KMS-11 (cell line): ENCODE data around the gene PRPF8.
A peak's percentile ranks its signal among the peaks of the same experiment; 100 is the strongest.

Source experiments
- H2AFZ ChIP-seq: fragments of 200-600 bp; sonication (generic); 2 replicates; pipeline ENCODE4 v1.6.1; 2016; ENCODE audit warnings: antibody characterized with exemption, mixed run types, low read depth
- H3K27ac ChIP-seq: fragments of 200-600 bp; sonication (generic); 2 replicates; pipeline ENCODE4 v1.6.1; 2016; ENCODE audit warnings: mild to moderate bottlenecking, mixed run types
- H3K27me3 ChIP-seq: fragments of 200-600 bp; sonication (generic); 2 replicates; pipeline ENCODE4 v1.6.1; 2017; ENCODE audit warnings: mild to moderate bottlenecking, low read depth, mixed run types, moderate library complexity; ENCODE audit not compliant: insufficient read depth
- H3K36me3 ChIP-seq: fragments of 200-600 bp; sonication (generic); 2 replicates; pipeline ENCODE4 v1.6.1; 2017; ENCODE audit warnings: mild to moderate bottlenecking, mixed run types; ENCODE audit not compliant: insufficient read depth
- H3K4me1 ChIP-seq: fragments of 200-600 bp; sonication (generic); 2 replicates; pipeline ENCODE4 v1.6.1; 2016; ENCODE audit warnings: mild to moderate bottlenecking, low read depth, mixed run types; ENCODE audit not compliant: poor library complexity, severe bottlenecking
- H3K4me2 ChIP-seq: fragments of 200-600 bp; sonication (generic); 2 replicates; pipeline ENCODE4 v1.7.0; 2016; ENCODE audit warnings: mild to moderate bottlenecking, mixed run types
- H3K4me3 ChIP-seq: fragments of 200-600 bp; sonication (generic); IDR thresholded peaks from 2 replicates; pipeline ENCODE4 v1.6.1; 2017; ENCODE audit warnings: low read depth, low read length, mixed read lengths; ENCODE audit not compliant: insufficient read depth
- H3K79me2 ChIP-seq: fragments of 200-600 bp; sonication (generic); 2 replicates; pipeline ENCODE4 v1.6.1; 2016; ENCODE audit warnings: low read depth, mixed run types; ENCODE audit not compliant: insufficient read depth
- H3K9ac ChIP-seq: fragments of 200-600 bp; sonication (generic); 2 replicates; pipeline ENCODE4 v1.6.1; 2016; ENCODE audit warnings: mild to moderate bottlenecking, mixed run types
- H4K20me1 ChIP-seq: fragments of 200-600 bp; sonication (generic); 2 replicates; pipeline ENCODE4 v1.6.1; 2016; ENCODE audit warnings: mild to moderate bottlenecking, mixed run types; ENCODE audit not compliant: insufficient read depth
- CTCF ChIP-seq: fragments of 200-600 bp; sonication (generic); conservative IDR thresholded peaks from 2 replicates; pipeline ENCODE4 v1.6.1; 2017; ENCODE audit warnings: low read depth, mild to moderate bottlenecking, antibody characterized with exemption, low read length, moderate library complexity, mixed read lengths

The PRPF8 gene

GRCh38 chr17:1727258-1727789, 42.7 kb upstream of the PRPF8 start:
- H3K4me1 ChIP-seq = peaks cover 19% of the 10 kb centered on the region
- H3K4me2 ChIP-seq = no peak overlapping the region
- H4K20me1 ChIP-seq = no peaks in the 10 kb centered on the region
- no peaks in the 10 kb centered on the region for H3K36me3 ChIP-seq
- no peaks in the 10 kb centered on the region for H3K79me2 ChIP-seq
- H2AFZ ChIP-seq = no peak overlapping the region
- H3K27me3 ChIP-seq = no peaks in the 10 kb centered on the region
- H3K27ac ChIP-seq = no peak overlapping the region
- no peak overlapping the region for H3K4me3 ChIP-seq
- no peak for TF ChIP-seq CTCF
- H3K9ac ChIP-seq = no peak overlapping the region

GRCh38 chr17:1726626-1727257, 42.1 kb upstream of the PRPF8 start:
- peaks cover 24% of the 10 kb centered on the region for H3K4me1 ChIP-seq
- no peak overlapping the region for H3K9ac ChIP-seq
- H3K27me3 ChIP-seq = no peaks in the 10 kb centered on the region
- TF ChIP-seq CTCF = no peak
- no peak overlapping the region for H3K4me2 ChIP-seq
- H4K20me1 ChIP-seq = no peaks in the 10 kb centered on the region
- no peak overlapping the region for H3K4me3 ChIP-seq
- no peak overlapping the region for H2AFZ ChIP-seq
- no peaks in the 10 kb centered on the region for H3K79me2 ChIP-seq
- H3K27ac ChIP-seq = no peak overlapping the region
- no peaks in the 10 kb centered on the region for H3K36me3 ChIP-seq

- H3K79me2 ChIP-seq = no peaks in the 10 kb centered on the region
- no peak overlapping the region for H3K27ac ChIP-seq
- peaks cover 31% of the 10 kb centered on the region for H3K4me1 ChIP-seq
- no peak overlapping the region for H2AFZ ChIP-seq
- no peaks in the 10 kb centered on the region for H3K27me3 ChIP-seq
- TF ChIP-seq CTCF = no peak
- no peaks in the 10 kb centered on the region for H3K36me3 ChIP-seq
- no peak overlapping the region for H3K9ac ChIP-seq
- no peak overlapping the region for H3K4me2 ChIP-seq
- no peaks in the 10 kb centered on the region for H4K20me1 ChIP-seq
- H3K4me3 ChIP-seq = no peak overlapping the region
Observed at GRCh38 chr17:1725642-1726511, 41.2 kb upstream of the PRPF8 start.

- Histone ChIP-seq H3K36me3 (no peaks in the 10 kb centered on the region), H3K4me2 (peak overlapping the region; percentile 73; the same call in 1 of the 2 replicates), H3K79me2 (no peaks in the 10 kb centered on the region), H2AFZ (peak overlapping the region; percentile 49; the same call in 1 of the 2 replicates), H3K4me1 (peaks cover 37% of the 10 kb centered on the region), H4K20me1 (no peaks in the 10 kb centered on the region), H3K9ac (peak overlapping the region; percentile 52; the same call in 1 of the 2 replicates), H3K4me3 (no peak overlapping the region), H3K27me3 (no peaks in the 10 kb centered on the region), H3K27ac (no peak overlapping the region)
- TF ChIP-seq CTCF = no peak
Observed at GRCh38 chr17:1724869-1725641, 40.4 kb upstream of the PRPF8 start.
